H1 (cell line): ENCODE results near the gene CAPN9. TPM values are rescaled to one million over a fixed set of nuclear protein-coding genes. Genes with fewer than 3 reads are reported as not detected.

Source experiments
- ASH2L ChIP-seq: fragments of 200-600, 300-600 bp; sonication (generic); IDR thresholded peaks from one replicate; pipeline ENCODE4 v1.7.1; 2017; ENCODE audit warnings: low read length
- FOSL1 ChIP-seq: IDR thresholded peaks from 2 replicates; pipeline ENCODE4 v1.6.1; 2011; ENCODE audit warnings: mild to moderate bottlenecking, low read depth, low read length, moderate library complexity; ENCODE audit not compliant: insufficient read depth
- polyA plus RNA-seq, 7 experiments: library from polyadenylated mRNA; depleted of rRNA in 3 of 7; stranded (reverse) in 5 of 7; unstranded in 2 of 7; fragments of >200 nt in 5 of 7; fragments of 200-250 nt in 2 of 7; gene quantifications; 1 replicate in 5 of 7; 2 replicates in 1 of 7; 4 replicates in 1 of 7; pipeline versions ENCODE4 v1.2.1 to v1.2.3, GENCODE V29; 2011 to 2013; ENCODE audit warnings: missing spikeins in 2 of 7, mixed read lengths in 2 of 7
- total RNA-seq: library from RNA; stranded (reverse); fragmentation: NEBNext Ultra II Directional; extraction: Animal tissue kit (Norgen Biotek cat#: 25700); gene quantifications from 2 replicates; pipeline ENCODE4 v1.2.1, GENCODE V29; 2021

The CAPN9 gene
- total and polyA plus RNA-seq, 2 of the 8 experiments (the other 6 are each of a cell fraction or from before 2014, with no cell fraction given) = 0.22 to 0.76 TPM

GRCh38 chr1:230703679-230704385 is 43.4 kb upstream of the CAPN9 start (continued):
- no peak for TF ChIP-seq FOSL1
- TF ChIP-seq ASH2L = no peak
